OCI-M2 (cell line): ENCODE results near the gene EPHA2.

Experiments
- DNase-seq: peaks from one replicate; lab custom pipeline; 2025; ENCODE audit not compliant: unreplicated experiment; lab: John Stamatoyannopoulos, UW

The EPHA2 gene

DNA sequence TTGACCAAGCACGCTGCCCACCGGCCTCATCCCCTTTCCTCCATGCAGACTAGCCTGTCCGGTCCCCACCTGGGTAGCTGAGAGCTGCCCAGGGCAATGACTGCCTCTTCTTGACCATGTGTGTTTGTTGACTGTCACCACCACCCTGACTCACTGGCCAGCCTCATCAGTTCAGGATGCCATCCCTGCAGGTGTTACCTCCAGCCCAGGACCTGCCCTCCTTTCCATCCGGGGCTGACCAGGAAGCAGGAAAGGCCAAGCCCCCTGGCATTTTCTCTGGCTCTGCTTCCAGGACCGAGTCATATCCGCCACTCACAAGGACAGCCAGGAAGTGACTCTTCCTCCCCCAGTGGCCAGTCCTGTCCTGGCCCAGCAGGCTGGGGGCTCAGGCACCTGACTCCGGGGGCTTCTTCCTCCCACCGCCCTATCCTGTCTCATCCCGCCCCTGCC lies 17.1 kb downstream of the EPHA2 start:
- no peak for DNase-seq

GRCh38 chr1:16137890-16138467 lies 17.9 kb downstream of the EPHA2 start:
- no peak for DNase-seq

- DNase-seq = no peak
Observed at GRCh38 chr1:16135501-16135900, 20.4 kb downstream of the EPHA2 start.

DNA sequence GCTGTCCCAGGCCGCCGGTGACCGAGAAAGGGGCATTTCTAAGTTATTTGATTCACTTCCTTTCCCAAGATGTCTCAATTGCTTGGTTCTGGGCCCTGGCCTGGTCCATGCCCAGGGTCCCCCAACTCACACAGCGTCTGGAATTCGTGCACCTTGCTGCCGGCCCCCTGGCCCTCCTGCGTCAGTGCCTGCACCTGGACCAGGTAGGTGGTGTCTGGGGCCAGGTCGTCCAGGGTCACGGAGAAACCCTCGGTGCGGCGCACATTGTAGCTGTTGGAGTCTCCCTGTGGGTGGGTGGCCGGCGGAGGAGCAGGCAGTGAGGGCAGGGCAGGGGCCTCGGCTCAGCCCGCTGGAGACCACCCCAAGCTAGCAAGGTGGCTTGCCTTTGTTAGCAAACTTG lies 21.0 kb downstream of the EPHA2 start:
- no peak for DNase-seq

DNA sequence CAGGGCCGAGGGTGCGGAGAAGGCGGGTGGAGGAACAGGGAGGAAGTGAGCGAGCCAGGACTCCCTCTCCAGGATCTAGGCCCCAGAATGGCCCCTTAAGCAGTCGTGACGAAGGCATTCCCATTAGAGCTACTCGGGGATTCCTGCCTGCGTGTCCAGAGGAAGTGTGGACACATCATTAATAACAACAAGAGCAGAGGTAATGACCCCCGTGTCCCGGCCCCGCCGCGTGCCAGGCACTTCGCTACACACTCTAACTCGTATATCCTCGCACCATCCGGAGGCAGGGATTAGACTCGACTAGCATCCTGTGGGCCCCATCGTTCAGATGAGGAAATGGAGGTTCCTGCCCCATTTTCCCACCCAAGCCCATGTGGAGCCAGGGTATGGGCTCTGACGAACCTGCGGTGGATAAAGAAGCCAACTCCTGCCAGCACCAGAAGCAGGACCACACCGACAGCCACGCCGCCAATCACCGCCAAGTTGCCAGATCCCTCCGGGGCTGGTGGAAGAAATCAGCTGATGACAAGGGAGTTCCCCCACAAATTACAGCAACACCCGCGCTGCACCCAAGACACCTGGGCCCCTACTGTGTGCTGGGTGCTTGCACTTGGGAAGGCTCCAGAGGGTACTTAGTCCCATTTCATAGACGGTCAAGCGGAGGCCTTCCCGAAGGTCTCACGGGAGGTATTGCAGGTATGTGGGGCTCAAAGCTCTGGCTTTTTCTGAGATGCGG lies 21.6 kb downstream of the EPHA2 start:
- no peak for DNase-seq

DNA sequence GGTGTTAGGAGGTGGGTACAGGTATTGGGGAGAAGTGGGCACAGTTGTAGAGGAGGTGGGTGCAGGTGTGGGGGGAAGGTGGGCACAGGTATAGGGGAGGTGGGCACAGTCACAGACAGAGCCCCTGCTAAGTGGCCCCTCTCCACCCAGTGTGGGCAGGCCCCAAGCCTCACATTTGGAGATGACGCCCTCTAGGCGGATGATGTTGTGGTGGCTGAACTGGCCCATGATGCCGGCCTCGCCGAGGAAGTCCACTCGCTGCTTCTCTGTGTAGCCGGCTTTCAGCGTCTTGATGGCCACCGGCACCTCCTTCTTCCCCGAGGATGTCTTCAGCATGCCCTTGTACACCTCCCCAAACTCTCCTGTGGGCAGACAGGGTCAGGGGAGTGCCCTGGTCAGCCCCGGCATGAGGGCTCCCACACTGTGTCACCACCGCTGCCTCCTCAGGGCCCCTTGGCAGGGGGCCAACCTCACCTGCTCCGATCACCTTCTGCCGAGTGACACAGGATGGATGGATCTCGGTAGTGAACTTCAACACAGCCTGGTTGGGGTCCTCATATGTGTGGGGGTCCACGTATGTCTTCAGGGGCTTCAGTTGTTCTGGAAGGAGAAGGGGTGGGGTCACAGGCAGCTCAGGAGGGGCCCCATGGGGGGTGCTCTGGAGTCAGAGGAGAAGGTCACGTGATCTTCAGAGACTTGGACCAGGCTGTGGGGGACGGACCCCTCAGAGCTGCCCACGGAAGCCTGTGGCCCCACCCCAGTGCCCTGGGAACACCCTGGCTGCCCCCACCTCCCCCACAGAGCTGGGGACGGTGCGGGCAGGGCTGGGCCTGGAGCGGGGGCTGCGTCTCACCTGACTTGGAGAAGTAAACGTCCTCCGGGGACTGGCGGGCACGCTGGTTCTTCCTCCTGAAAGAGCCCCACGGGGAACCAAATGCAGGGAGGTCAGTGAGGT lies 22.6 kb downstream of the EPHA2 start:
- no peak for DNase-seq

DNA sequence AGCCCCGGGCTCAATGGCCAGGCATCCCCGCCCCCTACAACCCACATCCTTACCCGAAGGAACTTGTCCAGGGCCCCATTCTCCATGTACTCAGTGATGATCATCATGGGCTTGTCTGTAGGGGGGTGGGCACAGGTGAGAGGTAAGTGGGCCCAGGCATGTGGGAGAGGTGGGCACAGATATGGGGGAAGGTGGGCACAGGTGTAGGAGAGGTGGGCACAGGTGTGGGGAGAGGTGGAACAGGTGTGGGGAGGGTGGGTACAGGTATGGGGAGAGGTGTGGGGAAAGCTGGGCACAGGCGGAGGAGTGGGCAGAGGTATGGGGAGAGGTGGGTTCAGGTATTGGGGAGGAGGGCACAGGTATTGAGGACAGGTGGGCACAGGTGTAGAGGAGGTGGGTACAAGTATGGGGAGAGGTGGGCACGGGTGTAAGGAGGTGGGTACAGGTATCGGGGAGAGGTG lies 23.5 kb downstream of the EPHA2 start:
- DNase-seq = no peak

- no peak for DNase-seq
Observed at GRCh38 chr1:16131636-16132324, 24.1 kb downstream of the EPHA2 start.

DNA sequence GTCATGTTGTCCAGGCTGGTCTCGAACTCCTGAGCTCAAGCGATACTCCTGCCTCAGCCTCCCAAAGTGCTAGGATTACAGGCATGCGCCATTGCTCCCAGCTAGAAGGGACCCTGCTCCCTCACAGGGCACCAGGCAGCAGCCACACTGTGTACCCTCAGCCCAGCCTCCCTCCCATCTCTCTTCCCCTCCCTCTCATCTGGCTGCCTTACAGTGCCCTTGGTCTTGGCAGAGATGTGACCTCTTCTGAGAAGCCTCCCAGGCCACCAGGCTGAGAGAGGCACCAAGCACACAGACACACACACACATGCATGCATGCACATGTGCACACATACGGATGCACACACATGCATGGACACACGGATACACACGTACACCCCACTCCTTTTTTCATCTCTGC lies 25.0 kb downstream of the EPHA2 start:
- DNase-seq = no peak

- no peak for DNase-seq
Observed at GRCh38 chr1:16129921-16130543, 25.8 kb downstream of the EPHA2 start.

- DNase-seq = no peak
Observed at GRCh38 chr1:16129316-16129715, 26.6 kb downstream of the EPHA2 start.

GRCh38 chr1:16128338-16128741 lies 27.5 kb downstream of the EPHA2 start:
- DNase-seq = no peak

- DNase-seq = no peak
Observed at GRCh38 chr1:16127676-16128337, 28.1 kb downstream of the EPHA2 start.

- DNase-seq = no peak
Observed at GRCh38 chr1:16126743-16127515, 28.9 kb downstream of the EPHA2 start.

- no peak for DNase-seq
Observed at GRCh38 chr1:16126160-16126559, 29.7 kb downstream of the EPHA2 start.

- DNase-seq = no peak
Observed at GRCh38 chr1:16125483-16125882, 30.4 kb downstream of the EPHA2 start.

DNA sequence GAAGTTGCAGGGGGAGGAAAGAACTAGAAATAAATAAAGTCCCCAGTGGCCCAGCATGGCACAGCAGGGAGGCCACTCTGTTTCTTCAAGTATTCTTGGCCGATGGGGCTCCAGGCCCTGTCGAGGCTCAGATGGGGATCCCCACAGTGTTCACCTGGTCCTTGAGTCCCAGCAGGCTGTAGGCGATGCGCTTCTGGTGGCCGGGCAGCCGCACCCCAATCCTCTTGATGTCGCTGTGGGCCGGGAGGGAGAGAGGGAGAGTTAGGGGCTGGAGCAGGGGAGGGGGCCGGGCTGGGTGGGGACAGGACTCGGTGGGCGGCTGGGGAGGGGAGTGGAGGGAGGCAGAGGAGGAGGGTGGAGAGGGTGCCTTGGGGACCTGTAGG lies 30.8 kb downstream of the EPHA2 start:
- DNase-seq = no peak

GRCh38 chr1:16124377-16125087 lies 31.3 kb downstream of the EPHA2 start:
- no peak for DNase-seq

DNA sequence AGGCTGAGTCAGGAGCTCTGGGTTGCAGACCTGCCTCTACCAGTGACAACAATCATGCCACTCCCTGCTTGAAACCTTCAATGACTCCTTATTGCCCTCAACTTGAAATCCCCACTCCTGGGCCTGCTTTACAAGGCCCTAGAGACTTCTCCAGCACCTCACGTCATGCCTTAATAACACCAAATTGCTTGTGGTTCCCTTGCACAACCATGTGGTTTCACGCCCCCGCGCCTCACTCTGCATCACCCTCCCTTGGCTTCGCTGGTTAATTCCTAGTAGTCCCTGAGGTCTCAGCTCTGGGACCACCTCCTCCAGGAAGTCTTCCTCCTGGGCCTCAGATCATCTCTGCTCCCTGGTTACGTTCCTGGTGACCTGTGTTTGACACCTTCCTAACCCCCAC lies 33.0 kb downstream of the EPHA2 start:
- DNase-seq = no peak
